K562 (cell line): ENCODE measurements around the gene PCDHB4. TPM values are rescaled to one million over a fixed set of nuclear protein-coding genes. Genes with fewer than 3 reads are reported as not detected.

Experiments used
- ATAC-seq: fragments of 200-7000 bp; cut with Tn5 transposase; 3 replicates; pipeline ENCODE4 v1.9.1; 2020; ENCODE audit warnings: moderate library complexity
- BruUV-seq: library from RNA; stranded (reverse); fragments of 400-500 nt; replicated peaks from 2 replicates; lab custom pipeline; 2021; lab: Mats Ljungman, UMichigan
- CTCF ChIA-PET: fragments of 300-600 bp; formaldehyde crosslinking; extraction: SDS; loops from one replicate; lab custom pipeline; 2021; ENCODE audit warnings: low intra/inter-chr PET ratio; lab: Yijun Ruan, JAX
- POLR2A ChIA-PET: fragments of 300-600, 350-650 bp; sonication (Branson Sonifier 250); formaldehyde crosslinking; extraction: SDS; loops from one replicate; lab custom pipeline; 2021; ENCODE audit warnings: antibody characterized with exemption, inconsistent platforms; lab: Yijun Ruan, JAX
- DNase-seq, 4 experiments: peaks; one replicate each; pipeline versions ENCODE4 v3.0.0 to v3.0.0-alpha.2; 2011 to 2018; ENCODE audit warnings: low spot score in 3 of 4, mixed read lengths in 3 of 4; ENCODE audit errors: extremely low read depth in 1 of 4
- FAIRE-seq: peaks from 2 replicates; lab custom pipeline; 2011; peaks lifted over from hg19 to GRCh38; lab: Jason Lieb, UNC
- H2AFZ ChIP-seq: 2 replicates; pipeline ENCODE4 v1.6.0; 2011; ENCODE audit warnings: low read depth, low read length, control low read depth, inconsistent platforms
- H3K27ac ChIP-seq: fragments of 200-600 bp; 3 replicates; pipeline ENCODE4 v1.8.0; 2011; ENCODE audit warnings: low read depth, mild to moderate bottlenecking, control low read depth, inconsistent platforms, low read length, moderate library complexity, mixed read lengths; ENCODE audit errors: extremely low read depth
- H3K27me3 ChIP-seq, 2 experiments: fragments of 300-600 bp in 1 of 2; 2 replicates in 1 of 2; 3 replicates in 1 of 2; pipeline versions ENCODE4 v1.6.0 to v1.8.0; 2011; ENCODE audit warnings: inconsistent platforms in 2 of 2, low read length in 2 of 2, mild to moderate bottlenecking in 1 of 2, mixed read lengths in 1 of 2, moderate library complexity in 1 of 2; ENCODE audit not compliant: control insufficient read depth in 2 of 2, insufficient read depth in 2 of 2
- H3K36me3 ChIP-seq: fragments of 300-600 bp; 3 replicates; pipeline ENCODE4 v1.8.0; 2011; ENCODE audit warnings: mild to moderate bottlenecking, low read length, inconsistent platforms; ENCODE audit not compliant: control insufficient read depth, insufficient read depth
- H3K4me1 ChIP-seq, 2 experiments: fragments of 200-600 bp in 1 of 2; replicated peaks in 1 of 2; 2 replicates in 1 of 2; 3 replicates in 1 of 2; pipeline versions ENCODE4 v1.5.1 to v1.8.0; 2011; ENCODE audit warnings: inconsistent platforms in 2 of 2, low read length in 2 of 2, mild to moderate bottlenecking in 1 of 2, mixed read lengths in 1 of 2, moderate library complexity in 1 of 2; ENCODE audit not compliant: control insufficient read depth in 2 of 2, insufficient read depth in 2 of 2
- H3K4me2 ChIP-seq: 2 replicates; pipeline ENCODE4 v1.6.1; 2011; ENCODE audit warnings: low read length, control low read depth, inconsistent platforms, mixed read lengths; ENCODE audit not compliant: insufficient read depth
- H3K4me3 ChIP-seq: fragments of 200-600 bp; sonication (generic), shearing (Covaris generic); 2 replicates; pipeline ENCODE4 v1.5.1; 2016; ENCODE audit warnings: control low read depth, inconsistent platforms
- H3K79me2 ChIP-seq: fragments of 200-600 bp; 3 replicates; pipeline ENCODE4 v1.8.0; 2011; ENCODE audit warnings: low read length, inconsistent platforms; ENCODE audit not compliant: control insufficient read depth, insufficient read depth
- H3K9ac ChIP-seq, 2 experiments: 2 replicates each; pipeline versions ENCODE4 v1.6.0 to v1.6.1; 2011; ENCODE audit warnings: low read depth in 2 of 2, low read length in 2 of 2, control low read depth in 1 of 2, inconsistent platforms in 1 of 2, mild to moderate bottlenecking in 1 of 2, mixed read lengths in 1 of 2; ENCODE audit not compliant: insufficient read depth in 1 of 2
- H3K9me1 ChIP-seq: one replicate; pipeline ENCODE4 v1.6.0; 2011; ENCODE audit warnings: inconsistent platforms, mild to moderate bottlenecking, low read length, moderate library complexity; ENCODE audit not compliant: control insufficient read depth, insufficient read depth
- H3K9me3 ChIP-seq: replicated peaks from 2 replicates; pipeline ENCODE4 v1.5.1; 2011; ENCODE audit warnings: low read depth, low read length, inconsistent platforms; ENCODE audit not compliant: control insufficient read depth, insufficient read depth
- H4K20me1 ChIP-seq: replicated peaks from 2 replicates; pipeline ENCODE4 v1.6.1; 2011; ENCODE audit warnings: low read length, inconsistent platforms, mixed read lengths; ENCODE audit not compliant: control insufficient read depth, insufficient read depth
- ADNP ChIP-seq: fragments of 200-800 bp; sonication (Bioruptor generic); IDR thresholded peaks from 2 replicates; pipeline ENCODE4 v1.6.1; 2016; ENCODE audit warnings: missing genetic modification characterization, missing compliant biosample characterization
- ASH1L ChIP-seq: fragments of 450-650 bp; IDR thresholded peaks from 2 replicates; pipeline ENCODE4 v1.6.1; 2018; ENCODE audit warnings: borderline replicate concordance, mild to moderate bottlenecking, low read depth; ENCODE audit not compliant: partially characterized antibody
- GABPB1 ChIP-seq: sonication (generic); formaldehyde crosslinking; IDR thresholded peaks from 2 replicates; pipeline ENCODE4 v1.8.0; 2022; ENCODE audit warnings: mild to moderate bottlenecking, missing genetic modification reagents
- HNRNPH1 ChIP-seq: fragments of 200-400 bp; formaldehyde crosslinking; optimal IDR thresholded peaks from 2 replicates; pipeline ENCODE3; 2017; ENCODE audit warnings: low read depth, mild to moderate bottlenecking, low read length, moderate library complexity
- MCM7 ChIP-seq, 2 experiments: fragments of 450-650 bp; IDR thresholded peaks; 2 replicates each; pipeline ENCODE4 v1.6.1; 2016 to 2018
- MED1 ChIP-seq: sonication (generic); formaldehyde crosslinking; IDR thresholded peaks from 2 replicates; pipeline ENCODE4 v1.8.1; 2023; ENCODE audit warnings: missing genetic modification reagents, borderline replicate concordance
- NBN ChIP-seq: fragments of 450-650 bp; IDR thresholded peaks from 2 replicates; pipeline ENCODE4 v1.6.1; 2016; ENCODE audit warnings: low read depth, mild to moderate bottlenecking
- NFYB ChIP-seq: IDR thresholded peaks from 2 replicates; pipeline ENCODE4 v1.6.1; 2011; ENCODE audit warnings: mild to moderate bottlenecking, moderate library complexity; ENCODE audit not compliant: insufficient read length; ENCODE audit errors: extremely low read depth
- SIN3A ChIP-seq, 2 experiments: fragments of 150-350 bp in 1 of 2; IDR thresholded peaks; 2 replicates each; pipeline ENCODE4 v1.6.1; 2011 to 2016; ENCODE audit warnings: borderline replicate concordance in 2 of 2, low read depth in 2 of 2, low read length in 2 of 2, mild to moderate bottlenecking in 2 of 2, moderate library complexity in 2 of 2; ENCODE audit not compliant: control insufficient read depth in 1 of 2
- ZNF263 ChIP-seq: sonication (generic); formaldehyde crosslinking; IDR thresholded peaks from 2 replicates; pipeline ENCODE4 v1.8.0; 2022; ENCODE audit warnings: mild to moderate bottlenecking, missing genetic modification reagents, borderline replicate concordance
- ZNF76 ChIP-seq: fragments of 250-450 bp; sonication (Bioruptor Pico); IDR thresholded peaks from 2 replicates; pipeline ENCODE4 v1.4.0; 2020; ENCODE audit warnings: mild to moderate bottlenecking, moderate library complexity, borderline replicate concordance
- in situ Hi-C: fragments of 300-500 bp; cut with MboI; formaldehyde crosslinking; loops from 4 replicates; pipeline ENCODE4 v1.15.0; 2018; ENCODE audit warnings: inconsistent platforms, mixed read lengths
- intact Hi-C: fragments of 100-400 bp; cut with micrococcal nuclease; formaldehyde crosslinking; loops from 2 replicates; pipeline ENCODE4 v1.14.2; 2022
- polyA plus RNA-seq, 8 experiments: library from polyadenylated mRNA; depleted of rRNA in 4 of 8; stranded (reverse) in 5 of 8; unstranded in 3 of 8; fragments of >200 nt; fragmentation: Nextera tagmentation in 2 of 8; fragmentation: Illumina TruSeq in 1 of 8; extraction: Ambion mirVana in 2 of 8; extraction: Trizol in 1 of 8; gene quantifications; 2 replicates each; pipeline versions ENCODE4 v1.2.1 to v1.2.3, GENCODE V29; 2011 to 2014; ENCODE audit warnings: inconsistent platforms in 1 of 8, missing spikeins in 1 of 8
- total RNA-seq, 7 experiments: library from RNA; depleted of rRNA in 6 of 7; stranded (reverse); fragments of >200 nt in 6 of 7; fragmentation: Illumina TruSeq in 2 of 7; extraction: Trizol in 2 of 7; gene quantifications; 2 replicates each; pipeline versions ENCODE4 v1.2.1 to v1.2.3, GENCODE V29; 2011 to 2021; ENCODE audit warnings: low replicate concordance in 1 of 7
- TF ChIP-seq, protein P1 (sequence below): fragments of 250-450 bp; sonication (Bioruptor Pico); IDR thresholded peaks from 2 replicates; pipeline ENCODE4 v1.8.0; 2021; ENCODE audit warnings: borderline replicate concordance, mild to moderate bottlenecking, moderate library complexity; ENCODE audit not compliant: poor library complexity, severe bottlenecking
- TF ChIP-seq, protein P2 (sequence below): sonication (generic); formaldehyde crosslinking; IDR thresholded peaks from 2 replicates; pipeline ENCODE4 v1.8.0; 2022; ENCODE audit warnings: mild to moderate bottlenecking, low read depth, missing genetic modification reagents
- TF ChIP-seq, protein P3 (sequence below): fragments of 250-450 bp; sonication (Bioruptor Pico); IDR thresholded peaks from 2 replicates; pipeline ENCODE4 v1.4.0; 2020
- TF ChIP-seq, protein P4 (sequence below), 2 experiments: fragments of 450-650 bp in 1 of 2; sonication (generic) in 1 of 2; formaldehyde crosslinking; conservative IDR thresholded peaks; 2 replicates each; pipeline versions ENCODE4 v1.4.0 to v1.8.1; 2020 to 2022; ENCODE audit warnings: mild to moderate bottlenecking in 1 of 2, missing genetic modification reagents in 1 of 2

PCDHB4 gene
- total and polyA plus RNA-seq, 9 of the 15 experiments (the other 6 are each of a cell fraction or from before 2014, with no cell fraction given): not detected

DNA sequence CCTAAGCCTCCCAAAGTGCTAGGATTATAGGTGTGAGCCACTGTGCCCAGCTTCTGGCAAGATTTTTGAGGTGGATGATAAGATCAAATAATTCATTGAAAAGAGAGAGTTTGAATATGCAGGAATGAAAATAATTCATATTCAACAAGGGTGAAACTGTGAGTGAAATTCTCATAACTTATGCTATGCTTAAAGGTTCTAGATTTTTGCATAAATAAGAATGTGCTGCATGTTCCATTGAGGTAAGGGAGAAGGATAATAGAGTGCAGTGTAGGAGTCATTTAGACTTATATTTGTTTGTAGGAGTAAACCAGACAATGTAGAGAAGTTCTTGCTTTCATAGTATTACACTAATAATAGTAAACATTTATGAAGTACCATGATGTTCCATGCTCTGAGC lies 39.4 kb upstream of the PCDHB4 start:
- no peaks in the 10 kb centered on the region for H3K36me3 ChIP-seq
- BruUV-seq: no TSS peak
- no peak overlapping the region for H3K4me2 ChIP-seq
- no peaks in the 10 kb centered on the region for H3K27me3 ChIP-seq
- TF ChIP-seq MED1 (CRISPR knock-in tag) (no peak), NBN (no peak), GABPB1 (CRISPR knock-in tag) (no peak), ZNF263 (CRISPR knock-in tag) (no peak), SIN3A (IDR thresholded peaks at IDR 0.05; ENCODE audit: borderline replicate concordance in 2 of 2, control insufficient read depth in 1 of 2, low read depth in 2 of 2, low read length in 2 of 2) (no peak), ADNP (tag) (no peak), ASH1L (no peak), MCM7 (IDR thresholded peaks at IDR 0.05) (no peak), NFYB (no peak), ZNF76 (CRISPR knock-in tag) (no peak), HNRNPH1 (no peak)
- TF ChIP-seq, protein P1, sequence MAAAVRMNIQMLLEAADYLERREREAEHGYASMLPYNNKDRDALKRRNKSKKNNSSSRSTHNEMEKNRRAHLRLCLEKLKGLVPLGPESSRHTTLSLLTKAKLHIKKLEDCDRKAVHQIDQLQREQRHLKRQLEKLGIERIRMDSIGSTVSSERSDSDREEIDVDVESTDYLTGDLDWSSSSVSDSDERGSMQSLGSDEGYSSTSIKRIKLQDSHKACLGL (CRISPR knock-in tag): no peak
- TF ChIP-seq, protein P2, sequence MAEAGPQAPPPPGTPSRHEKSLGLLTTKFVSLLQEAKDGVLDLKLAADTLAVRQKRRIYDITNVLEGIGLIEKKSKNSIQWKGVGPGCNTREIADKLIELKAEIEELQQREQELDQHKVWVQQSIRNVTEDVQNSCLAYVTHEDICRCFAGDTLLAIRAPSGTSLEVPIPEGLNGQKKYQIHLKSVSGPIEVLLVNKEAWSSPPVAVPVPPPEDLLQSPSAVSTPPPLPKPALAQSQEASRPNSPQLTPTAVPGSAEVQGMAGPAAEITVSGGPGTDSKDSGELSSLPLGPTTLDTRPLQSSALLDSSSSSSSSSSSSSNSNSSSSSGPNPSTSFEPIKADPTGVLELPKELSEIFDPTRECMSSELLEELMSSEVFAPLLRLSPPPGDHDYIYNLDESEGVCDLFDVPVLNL (CRISPR knock-in tag): no peak
- TF ChIP-seq, protein P3, sequence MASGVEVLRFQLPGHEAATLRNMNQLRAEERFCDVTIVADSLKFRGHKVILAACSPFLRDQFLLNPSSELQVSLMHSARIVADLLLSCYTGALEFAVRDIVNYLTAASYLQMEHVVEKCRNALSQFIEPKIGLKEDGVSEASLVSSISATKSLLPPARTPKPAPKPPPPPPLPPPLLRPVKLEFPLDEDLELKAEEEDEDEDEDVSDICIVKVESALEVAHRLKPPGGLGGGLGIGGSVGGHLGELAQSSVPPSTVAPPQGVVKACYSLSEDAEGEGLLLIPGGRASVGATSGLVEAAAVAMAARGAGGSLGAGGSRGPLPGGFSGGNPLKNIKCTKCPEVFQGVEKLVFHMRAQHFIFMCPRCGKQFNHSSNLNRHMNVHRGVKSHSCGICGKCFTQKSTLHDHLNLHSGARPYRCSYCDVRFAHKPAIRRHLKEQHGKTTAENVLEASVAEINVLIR: no peak
- TF ChIP-seq, protein P4, sequence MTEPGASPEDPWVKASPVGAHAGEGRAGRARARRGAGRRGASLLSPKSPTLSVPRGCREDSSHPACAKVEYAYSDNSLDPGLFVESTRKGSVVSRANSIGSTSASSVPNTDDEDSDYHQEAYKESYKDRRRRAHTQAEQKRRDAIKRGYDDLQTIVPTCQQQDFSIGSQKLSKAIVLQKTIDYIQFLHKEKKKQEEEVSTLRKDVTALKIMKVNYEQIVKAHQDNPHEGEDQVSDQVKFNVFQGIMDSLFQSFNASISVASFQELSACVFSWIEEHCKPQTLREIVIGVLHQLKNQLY (CRISPR knock-in tag; conservative IDR thresholded peaks at IDR 0.05): no peak
- ChIA-PET POLR2A (no interaction called here), CTCF (no interaction called here)
- no peak for DNase-seq
- in situ Hi-C loops (no loop called here), intact Hi-C loops (no loop called here)
- no peak for FAIRE-seq
- H3K9me1 ChIP-seq: no peaks in the 10 kb centered on the region
- H3K27ac ChIP-seq: no peak overlapping the region
- no peaks in the 10 kb centered on the region for H3K4me1 ChIP-seq
- H3K9me3 ChIP-seq: no peaks in the 10 kb centered on the region
- no peak overlapping the region for H3K9ac ChIP-seq
- no peak for ATAC-seq
- no peak overlapping the region for H3K4me3 ChIP-seq
- no peaks in the 10 kb centered on the region for H4K20me1 ChIP-seq
- no peaks in the 10 kb centered on the region for H3K79me2 ChIP-seq
- H2AFZ ChIP-seq: no peak overlapping the region
